Spleen (tissue), 7 donors: ENCODE results near the gene ARFGAP1.

Source experiments
- POLR2AphosphoS5 ChIP-seq, 3 donors: sonication (generic); formaldehyde crosslinking; IDR thresholded peaks; one replicate each; pipeline ENCODE4 v1.5.1; 2017; ENCODE audit warnings: antibody characterized with exemption in 3 of 3
- TF ChIP-seq, protein P1 (sequence below), 11 experiments: fragments of 200-600 bp in 7 of 11; fragments of 450-650 bp in 4 of 11; sonication (generic) in 4 of 11; IDR thresholded peaks in 8 of 11; conservative IDR thresholded peaks in 3 of 11; 1 replicate in 7 of 11; 2 replicates in 4 of 11; pipeline versions ENCODE4 v1.4.0 to v1.8.0; 2016 to 2021; ENCODE audit warnings: antibody characterized with exemption in 11 of 11, inconsistent platforms in 4 of 11, mild to moderate bottlenecking in 1 of 11
- donor health status: DM: no; HTN: no; CAD: no; lungs with moderate emphysema.
- donor health status: DM: no; HTN: no; CAD: no.
- donor health status: DM: no; HTN: no; CAD: no.

DNA sequence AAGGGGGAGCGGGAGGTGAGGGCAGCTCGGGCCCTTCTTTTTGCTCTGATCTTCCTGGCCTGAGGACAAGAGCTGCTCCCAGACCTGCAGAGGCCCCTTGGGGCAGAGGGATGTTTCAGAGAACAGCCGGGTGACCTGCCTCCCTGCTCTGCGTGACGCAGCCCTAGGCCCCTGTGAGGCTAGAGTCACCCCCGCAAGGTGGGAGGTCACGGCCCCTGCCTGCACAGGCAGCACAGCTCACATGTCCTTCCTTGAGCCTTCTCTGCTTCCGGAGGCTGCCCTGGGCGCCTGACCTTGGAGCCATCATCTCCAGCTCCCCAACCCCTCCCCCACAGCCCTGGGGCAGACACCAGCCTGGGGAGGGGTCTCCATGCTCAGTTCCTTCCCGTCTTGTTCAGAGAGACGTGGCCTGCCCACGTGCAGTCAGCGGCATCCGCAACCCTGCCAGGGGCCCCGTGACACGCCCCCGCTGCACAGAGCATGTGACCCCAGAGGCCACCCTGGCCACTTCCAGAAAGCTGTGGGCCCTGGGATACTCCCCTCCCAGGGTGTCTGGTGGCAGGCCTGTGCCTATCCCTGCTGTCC lies 37.1 kb upstream of the ARFGAP1 start, which contains the start of gene BIRC7:
- TF ChIP-seq, protein P1, sequence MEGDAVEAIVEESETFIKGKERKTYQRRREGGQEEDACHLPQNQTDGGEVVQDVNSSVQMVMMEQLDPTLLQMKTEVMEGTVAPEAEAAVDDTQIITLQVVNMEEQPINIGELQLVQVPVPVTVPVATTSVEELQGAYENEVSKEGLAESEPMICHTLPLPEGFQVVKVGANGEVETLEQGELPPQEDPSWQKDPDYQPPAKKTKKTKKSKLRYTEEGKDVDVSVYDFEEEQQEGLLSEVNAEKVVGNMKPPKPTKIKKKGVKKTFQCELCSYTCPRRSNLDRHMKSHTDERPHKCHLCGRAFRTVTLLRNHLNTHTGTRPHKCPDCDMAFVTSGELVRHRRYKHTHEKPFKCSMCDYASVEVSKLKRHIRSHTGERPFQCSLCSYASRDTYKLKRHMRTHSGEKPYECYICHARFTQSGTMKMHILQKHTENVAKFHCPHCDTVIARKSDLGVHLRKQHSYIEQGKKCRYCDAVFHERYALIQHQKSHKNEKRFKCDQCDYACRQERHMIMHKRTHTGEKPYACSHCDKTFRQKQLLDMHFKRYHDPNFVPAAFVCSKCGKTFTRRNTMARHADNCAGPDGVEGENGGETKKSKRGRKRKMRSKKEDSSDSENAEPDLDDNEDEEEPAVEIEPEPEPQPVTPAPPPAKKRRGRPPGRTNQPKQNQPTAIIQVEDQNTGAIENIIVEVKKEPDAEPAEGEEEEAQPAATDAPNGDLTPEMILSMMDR (IDR thresholded peaks at IDR 0.05 in 8 of 11, conservative IDR thresholded peaks at IDR 0.05 in 3 of 11): no peak
- TF ChIP-seq POLR2AphosphoS5 (IDR thresholded peaks at IDR 0.05): no peak
